T1000 (cell line): ENCODE data around the gene WDR91.
A peak's percentile ranks its signal among the peaks of the same experiment; 100 is the strongest.
"Not testable (repeated sequence)": the region's sequence is repeated elsewhere in the genome, so short reads cannot be mapped to it uniquely, and the experiment has no call there.

ENCODE experiments used
- DNase-seq: peaks from one replicate; lab custom pipeline; 2025; ENCODE audit warnings: mixed read lengths; lab: John Stamatoyannopoulos, UW

WDR91 gene

GRCh38 chr7:135211179-135211945, at the start of gene WDR91:
WDR91 (minus strand) TSS chr7:135211526; CDS start chr7:135211502, 24 bp downstream.
- DNase-seq: peak; percentile 80

GRCh38 chr7:135260470-135260869, 49.1 kb upstream of the WDR91 start:
- DNase-seq: no peak

GRCh38 chr7:135259702-135260101, 48.4 kb upstream of the WDR91 start:
- no peak for DNase-seq

GRCh38 chr7:135258585-135258984, 47.3 kb upstream of the WDR91 start:
- no peak for DNase-seq

GRCh38 chr7:135257790-135258189, 46.5 kb upstream of the WDR91 start:
- no peak for DNase-seq

- peak; percentile 17 for DNase-seq
Observed at GRCh38 chr7:135253851-135254771, 42.8 kb upstream of the WDR91 start.

GRCh38 chr7:135251496-135252391, 40.4 kb upstream of the WDR91 start:
- DNase-seq: no peak

- no peak for DNase-seq
Observed at GRCh38 chr7:135248546-135248945, 37.2 kb upstream of the WDR91 start.

GRCh38 chr7:135247746-135248471, 36.6 kb upstream of the WDR91 start:
- no peak for DNase-seq

- DNase-seq: no peak
Observed at GRCh38 chr7:135246191-135246825, 35.0 kb upstream of the WDR91 start.

GRCh38 chr7:135245226-135246190, 34.2 kb upstream of the WDR91 start:
- DNase-seq: no peak

- no peak for DNase-seq
Observed at GRCh38 chr7:135242096-135242684, 30.9 kb upstream of the WDR91 start.

GRCh38 chr7:135240441-135240840, 29.1 kb upstream of the WDR91 start:
- no peak for DNase-seq

GRCh38 chr7:135239263-135239662, 27.9 kb upstream of the WDR91 start:
- DNase-seq: no peak

GRCh38 chr7:135238112-135238744, 26.9 kb upstream of the WDR91 start:
- DNase-seq: no peak

- no peak for DNase-seq
Observed at GRCh38 chr7:135236727-135237126, 25.4 kb upstream of the WDR91 start.

GRCh38 chr7:135235841-135236240, 24.5 kb upstream of the WDR91 start:
- DNase-seq: no peak

GRCh38 chr7:135234727-135235126, 23.4 kb upstream of the WDR91 start:
- no peak for DNase-seq

GRCh38 chr7:135234095-135234494, 22.8 kb upstream of the WDR91 start:
- DNase-seq: not testable (repeated sequence)
